Measurements from ENCODE around the gene SPAST. TPM values are rescaled to one million over a fixed set of nuclear protein-coding genes. Genes with fewer than 3 reads are reported as not detected.
"Not testable (repeated sequence)": the region's sequence is repeated elsewhere in the genome, so short reads cannot be mapped to it uniquely, and the experiment has no call there.

SPAST gene
- total and polyA plus RNA-seq, 7 experiments from 2014 or later = 11.0 to 21.0 (median 17.3) TPM

DNA sequence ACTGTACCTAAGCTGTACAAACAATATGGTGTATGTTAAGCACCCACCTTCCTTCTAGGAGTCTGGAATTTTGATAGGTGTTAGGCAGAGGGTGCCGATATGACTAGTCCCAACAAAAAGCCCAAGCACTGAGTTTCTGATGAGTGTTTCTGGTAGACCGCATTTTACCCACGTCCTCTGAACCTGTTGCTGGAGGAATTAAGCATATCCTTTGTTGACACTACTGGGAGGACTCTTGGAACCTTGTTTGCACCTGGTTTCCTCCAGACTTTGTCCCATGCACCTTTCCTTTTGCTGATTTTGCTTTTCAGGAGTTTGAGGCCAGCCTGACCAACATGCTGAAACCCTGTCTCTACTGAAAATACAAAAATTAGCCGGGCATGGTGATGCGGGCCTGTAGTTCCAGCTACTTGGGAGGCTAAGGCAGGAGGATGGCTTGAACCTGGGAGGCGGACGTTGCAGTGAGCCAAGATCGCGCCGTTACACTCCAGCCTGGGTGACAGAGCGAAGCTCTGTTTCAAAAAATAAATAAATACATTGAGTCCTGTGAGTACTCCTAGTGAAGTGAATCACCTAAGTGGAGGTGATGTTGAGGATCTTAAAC is 11.4 kb upstream of the SPAST start:
- ATAC-seq (no peak), DNase-seq (no peak)
- POLR2A ChIA-PET = interaction anchor here (1.4 kb wide), 1 partner anchor 11 kb away, joined by 7 read pairs; the partner anchor contains the start of gene SPAST
- intact Hi-C loops (cut with micrococcal nuclease) = no loop called here
- no peak overlapping the region for H3K27ac Mint-ChIP-seq
- H3K4me1 Mint-ChIP-seq = no peaks in the 10 kb centered on the region
- no peaks in the 10 kb centered on the region for H3K27me3 Mint-ChIP-seq
- H3K36me3 Mint-ChIP-seq = no peaks in the 10 kb centered on the region
- no peaks in the 10 kb centered on the region for H3K9me3 ChIP-seq (ENCODE audit: control insufficient read depth in 2 of 3, low read length in 3 of 3)
- no peaks in the 10 kb centered on the region for H3K27me3 ChIP-seq (ENCODE audit: control insufficient read depth in 2 of 2, insufficient read depth in 2 of 2, low read length in 2 of 2)
- H3K9me3 Mint-ChIP-seq = no peaks in the 10 kb centered on the region
- H3K27ac ChIP-seq (ENCODE audit: low read depth, low read length) = no peak overlapping the region
- no peak overlapping the region for H3K4me3 Mint-ChIP-seq
- H3K36me3 ChIP-seq (ENCODE audit: control insufficient read depth in 2 of 3, insufficient read depth in 3 of 3, low read length in 3 of 3) = no peaks in the 10 kb centered on the region
- CTCF ChIA-PET = no interaction called here
- H3K4me3 ChIP-seq (ENCODE audit: low read length) = no peak overlapping the region
- H3K4me1 ChIP-seq (ENCODE audit: control insufficient read depth in 2 of 2, insufficient read depth in 2 of 2, low read length in 2 of 2) = no peaks in the 10 kb centered on the region

GRCh38 chr2:32054583-32054982 is 8.8 kb upstream of the SPAST start:
- H3K36me3 ChIP-seq (ENCODE audit: control insufficient read depth in 2 of 3, insufficient read depth in 3 of 3, low read length in 3 of 3); H3K9me3 ChIP-seq (ENCODE audit: control insufficient read depth in 2 of 3, low read length in 3 of 3); H3K9me3 Mint-ChIP-seq; H3K4me1 Mint-ChIP-seq; H3K36me3 Mint-ChIP-seq; H3K4me3 ChIP-seq (ENCODE audit: low read length); H3K27ac ChIP-seq (ENCODE audit: low read depth, low read length); H3K4me1 ChIP-seq (ENCODE audit: control insufficient read depth in 2 of 2, insufficient read depth in 2 of 2, low read length in 2 of 2); ATAC-seq; H3K4me3 Mint-ChIP-seq; intact Hi-C loops (cut with micrococcal nuclease); H3K27me3 Mint-ChIP-seq; H3K27ac Mint-ChIP-seq; DNase-seq; H3K27me3 ChIP-seq (ENCODE audit: control insufficient read depth in 2 of 2, insufficient read depth in 2 of 2, low read length in 2 of 2); CTCF ChIA-PET: not testable (repeated sequence)
- POLR2A ChIA-PET = interaction anchor here (0.6 to 1.7 kb wide), 4 partner anchors 8 to 142 kb away, joined by 3 to 6 read pairs (median 4); partner anchors contain the start of genes DPY30 and SPAST

GRCh38 chr2:32058130-32058529 is 5.2 kb upstream of the SPAST start:
- Mint-ChIP-seq H3K36me3 (no peaks in the 10 kb centered on the region), H3K27me3 (peaks cover 0 to 3% (median 0%) of the 10 kb centered on the region in 5 donors), H3K9me3 (peaks cover 0 to 2% (median 0%) of the 10 kb centered on the region in 11 donors), H3K4me1 (peaks cover 6 to 12% (median 8%) of the 10 kb centered on the region in 7 donors), H3K4me3 (no peak overlapping the region), H3K27ac (no peak overlapping the region)
- ChIA-PET POLR2A (interaction anchor here (0.7 kb wide), 1 partner anchor 18 kb away, joined by 3 read pairs; the partner anchor contains the start of gene DPY30), CTCF (no interaction called here)
- H3K4me1 ChIP-seq (ENCODE audit: control insufficient read depth in 2 of 2, insufficient read depth in 2 of 2, low read length in 2 of 2) = peaks cover 0 to 7% of the 10 kb centered on the region in 2 donors
- no peak overlapping the region for H3K4me3 ChIP-seq (ENCODE audit: low read length)
- peaks cover 0 to 2% (median 0%) of the 10 kb centered on the region in 3 experiments for H3K36me3 ChIP-seq (ENCODE audit: control insufficient read depth in 2 of 3, insufficient read depth in 3 of 3, low read length in 3 of 3)
- intact Hi-C loops (cut with micrococcal nuclease) = no loop called here
- ATAC-seq (no peak), DNase-seq (no peak)
- no peak overlapping the region for H3K27ac ChIP-seq (ENCODE audit: low read depth, low read length)
- H3K9me3 ChIP-seq (ENCODE audit: control insufficient read depth in 2 of 3, low read length in 3 of 3) = no peaks in the 10 kb centered on the region
- H3K27me3 ChIP-seq (ENCODE audit: control insufficient read depth in 2 of 2, insufficient read depth in 2 of 2, low read length in 2 of 2) = no peaks in the 10 kb centered on the region

GRCh38 chr2:32060266-32060665 is 3.1 kb upstream of the SPAST start:
- Mint-ChIP-seq H3K9me3 (peaks cover 0 to 2% (median 0%) of the 10 kb centered on the region in 11 donors), H3K27me3 (peaks cover 0 to 3% (median 0%) of the 10 kb centered on the region in 5 donors), H3K36me3 (no peaks in the 10 kb centered on the region), H3K4me1 (peaks cover 10 to 22% (median 16%) of the 10 kb centered on the region in 7 donors), H3K27ac (no peak overlapping the region), H3K4me3 (no peak overlapping the region)
- no peak overlapping the region for H3K4me3 ChIP-seq (ENCODE audit: low read length)
- POLR2A ChIA-PET = no interaction called here
- no peak overlapping the region for H3K27ac ChIP-seq (ENCODE audit: low read depth, low read length)
- H3K4me1 ChIP-seq (ENCODE audit: control insufficient read depth in 2 of 2, insufficient read depth in 2 of 2, low read length in 2 of 2) = peaks cover 5 to 15% of the 10 kb centered on the region in 2 donors
- peaks cover 0 to 4% (median 0%) of the 10 kb centered on the region in 3 experiments for H3K36me3 ChIP-seq (ENCODE audit: control insufficient read depth in 2 of 3, insufficient read depth in 3 of 3, low read length in 3 of 3)
- H3K27me3 ChIP-seq (ENCODE audit: control insufficient read depth in 2 of 2, insufficient read depth in 2 of 2, low read length in 2 of 2) = no peaks in the 10 kb centered on the region
- CTCF ChIA-PET = no interaction called here
- H3K9me3 ChIP-seq (ENCODE audit: control insufficient read depth in 2 of 3, low read length in 3 of 3) = no peaks in the 10 kb centered on the region
- DNase-seq (no peak), ATAC-seq (no peak)
- intact Hi-C loops (cut with micrococcal nuclease) = loop anchor here in 1 of 2 donors (5.0 kb wide), 3 partner anchors 77 to 1913 kb away; partner anchors contain the start of gene YPEL5

- no peaks in the 10 kb centered on the region for H3K27me3 ChIP-seq (ENCODE audit: control insufficient read depth in 2 of 2, insufficient read depth in 2 of 2, low read length in 2 of 2)
- Mint-ChIP-seq H3K27me3 (peaks cover 0 to 3% (median 0%) of the 10 kb centered on the region in 5 donors), H3K4me1 (peaks cover 21 to 34% (median 25%) of the 10 kb centered on the region in 7 donors), H3K27ac (peak overlapping the region in 3 of 9 donors; percentile 25 to 57 (median 36)), H3K36me3 (peaks cover 0 to 7% (median 5%) of the 10 kb centered on the region in 5 donors), H3K9me3 (peaks cover 0 to 2% (median 0%) of the 10 kb centered on the region in 11 donors), H3K4me3 (peak overlapping the region in 9 of 10 donors; percentile 31 to 91 (median 58))
- H3K36me3 ChIP-seq (ENCODE audit: control insufficient read depth in 2 of 3, insufficient read depth in 3 of 3, low read length in 3 of 3) = peaks cover 0 to 4% (median 0%) of the 10 kb centered on the region in 3 experiments
- CTCF ChIA-PET = no interaction called here
- H3K4me3 ChIP-seq (ENCODE audit: low read length) = no peak overlapping the region
- H3K9me3 ChIP-seq (ENCODE audit: control insufficient read depth in 2 of 3, low read length in 3 of 3) = no peaks in the 10 kb centered on the region
- no peak for DNase-seq
- H3K27ac ChIP-seq (ENCODE audit: low read depth, low read length) = no peak overlapping the region
- H3K4me1 ChIP-seq (ENCODE audit: control insufficient read depth in 2 of 2, insufficient read depth in 2 of 2, low read length in 2 of 2) = peaks cover 5 to 15% of the 10 kb centered on the region in 2 donors
- intact Hi-C loops (cut with micrococcal nuclease) = loop anchor here in 1 of 2 donors (5.0 kb wide), 3 partner anchors 76 to 1914 kb away; partner anchors contain the start of gene YPEL5
- POLR2A ChIA-PET = interaction anchor here (0.6 to 5.3 kb wide), 3 partner anchors 22 to 160 kb away, joined by 3 to 82 read pairs (median 9); partner anchors contain the start of gene DPY30
- ATAC-seq = no peak
Observed at GRCh38 chr2:32061430-32061829, 1.9 kb upstream of the SPAST start.

DNA sequence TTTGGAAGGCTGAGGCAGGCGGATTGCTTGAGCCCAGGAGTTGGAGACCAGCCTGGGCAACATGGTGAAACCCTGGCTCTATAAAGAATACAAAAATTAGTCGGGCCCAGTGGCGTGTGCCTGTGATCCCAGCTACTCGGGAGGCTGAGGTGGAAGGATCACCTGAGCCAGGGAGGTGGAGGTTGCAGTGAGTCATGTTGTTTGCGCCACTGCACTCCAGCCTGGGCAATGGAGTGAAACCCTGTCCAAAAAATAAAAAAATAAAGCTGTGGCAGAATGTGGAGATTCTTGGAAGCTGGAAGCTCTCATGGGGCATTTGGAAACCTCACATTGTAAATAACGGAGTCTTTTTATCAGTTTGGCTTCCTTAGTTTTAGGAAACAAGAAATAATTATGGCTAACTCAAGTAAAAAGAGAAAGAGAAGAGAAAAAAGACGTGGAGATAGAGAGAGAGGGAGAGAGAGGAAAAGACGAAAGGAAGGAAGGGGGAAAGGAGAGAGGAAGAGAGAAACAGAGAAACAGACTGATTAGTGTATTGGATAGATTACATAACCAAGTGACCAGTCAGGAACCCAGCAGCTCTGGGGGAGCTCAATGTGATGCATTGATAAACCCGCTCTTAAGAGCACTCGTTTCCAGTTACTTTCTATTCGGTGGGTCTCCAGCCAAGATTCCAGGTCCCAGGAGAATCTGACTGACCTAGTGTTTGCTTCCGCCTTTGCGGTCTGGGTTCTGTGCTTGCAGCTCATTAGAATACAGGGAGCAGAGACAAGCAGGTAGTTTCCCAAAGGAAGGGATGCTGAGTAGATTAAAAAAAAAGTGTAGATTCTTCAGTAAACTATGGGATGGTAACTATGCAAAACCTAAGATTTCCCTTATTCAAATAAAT is 1.1 kb upstream of the SPAST start:
- Histone ChIP-seq H3K27me3 (ENCODE audit: control insufficient read depth in 2 of 2, insufficient read depth in 2 of 2, low read length in 2 of 2) (no peaks in the 10 kb centered on the region), H3K9me3 (ENCODE audit: control insufficient read depth in 2 of 3, low read length in 3 of 3) (no peaks in the 10 kb centered on the region), H3K4me1 (ENCODE audit: control insufficient read depth in 2 of 2, insufficient read depth in 2 of 2, low read length in 2 of 2) (peaks cover 5 to 15% of the 10 kb centered on the region in 2 donors), H3K4me3 (ENCODE audit: low read length) (peak overlapping the region; percentile 99), H3K27ac (ENCODE audit: low read depth, low read length) (peak overlapping the region; percentile 88), H3K36me3 (ENCODE audit: control insufficient read depth in 2 of 3, insufficient read depth in 3 of 3, low read length in 3 of 3) (peaks cover 0 to 4% (median 0%) of the 10 kb centered on the region in 3 experiments)
- Mint-ChIP-seq H3K27ac (peak overlapping the region; percentile 66 to 97 (median 92)), H3K36me3 (peaks cover 0 to 7% (median 5%) of the 10 kb centered on the region in 5 donors), H3K27me3 (peaks cover 0 to 3% (median 0%) of the 10 kb centered on the region in 5 donors), H3K9me3 (peaks cover 0 to 2% (median 0%) of the 10 kb centered on the region in 11 donors), H3K4me3 (peak overlapping the region; percentile 91 to 100 (median 98)), H3K4me1 (peaks cover 22 to 41% (median 31%) of the 10 kb centered on the region in 7 donors)
- intact Hi-C loops (cut with micrococcal nuclease) = loop anchor here in 1 of 2 donors (5.0 kb wide), 3 partner anchors 75 to 1915 kb away; partner anchors contain the start of gene YPEL5
- ATAC-seq (no peak), DNase-seq (peak in 1 of 9 donors; percentile 5)
- POLR2A ChIA-PET = interaction anchor here (0.6 to 5.3 kb wide), 7 partner anchors 8 to 160 kb away, joined by 3 to 82 read pairs (median 7); partner anchors contain the start of genes DPY30 and SLC30A6
- CTCF ChIA-PET = interaction anchor here (1.7 kb wide), 1 partner anchor 23 kb away, joined by 5 read pairs; the partner anchor contains the start of gene DPY30

All from naive thymus-derived CD4-positive, alpha-beta T cell (primary cell).